ENCODE results near the gene C6orf163.
"Not testable (repeated sequence)": the region's sequence is repeated elsewhere in the genome, so short reads cannot be mapped to it uniquely, and the experiment has no call there.

C6orf163 gene

GRCh38 chr6:87344731-87345130, at the start of gene C6orf163:
Gene C6orf163, plus strand, starts transcription at chr6:87344813. Its CDS starts 287 bp downstream, at chr6:87345100.
- DNase-seq (ENCODE audit: low spot score), result no peak

GRCh38 chr6:87297119-87297518, 47.5 kb upstream of the C6orf163 start:
- DNase-seq (ENCODE audit: low spot score), result no peak

- not testable (repeated sequence) for DNase-seq (ENCODE audit: low spot score)
These were observed 43.3 kb upstream of the C6orf163 start for GRCh38 chr6:87301277-87301676.

- peak; percentile 69 for DNase-seq (ENCODE audit: low spot score)
These were observed 35.6 kb upstream of the C6orf163 start for GRCh38 chr6:87308970-87309369.

GRCh38 chr6:87312860-87313259, 31.8 kb upstream of the C6orf163 start:
- no peak for DNase-seq (ENCODE audit: low spot score)

GRCh38 chr6:87315071-87315470, 29.5 kb upstream of the C6orf163 start:
- no peak for DNase-seq (ENCODE audit: low spot score)

- no peak for DNase-seq (ENCODE audit: low spot score)
These were observed 25.2 kb upstream of the C6orf163 start for GRCh38 chr6:87319271-87319987.

GRCh38 chr6:87322304-87323212, 22.1 kb upstream of the C6orf163 start, which contains the start of gene SMIM8:
Gene SMIM8, plus strand, starts transcription at chr6:87322588. Its CDS starts 14,444 bp downstream, at chr6:87337032.
- DNase-seq (ENCODE audit: low spot score), result peak; percentile 82

- not testable (repeated sequence) for DNase-seq (ENCODE audit: low spot score)
These were observed 20.7 kb upstream of the C6orf163 start for GRCh38 chr6:87323880-87324279.

- DNase-seq (ENCODE audit: low spot score), result no peak
These were observed 13.7 kb upstream of the C6orf163 start for GRCh38 chr6:87330961-87331360.

GRCh38 chr6:87333033-87333432, 11.6 kb upstream of the C6orf163 start:
- no peak for DNase-seq (ENCODE audit: low spot score)

GRCh38 chr6:87333591-87334181, 10.9 kb upstream of the C6orf163 start:
- peak; percentile 50 for DNase-seq (ENCODE audit: low spot score)

GRCh38 chr6:87334683-87335082, 9.9 kb upstream of the C6orf163 start:
- no peak for DNase-seq (ENCODE audit: low spot score)

GRCh38 chr6:87336367-87336766, 8.2 kb upstream of the C6orf163 start:
- DNase-seq (ENCODE audit: low spot score), result no peak

GRCh38 chr6:87340230-87340629, 4.4 kb upstream of the C6orf163 start:
- no peak for DNase-seq (ENCODE audit: low spot score)

GRCh38 chr6:87341158-87341557, 3.5 kb upstream of the C6orf163 start:
- DNase-seq (ENCODE audit: low spot score), result no peak

- DNase-seq (ENCODE audit: low spot score), result peak; percentile 20
These were observed 2.7 kb upstream of the C6orf163 start for GRCh38 chr6:87341899-87342298.

- no peak for DNase-seq (ENCODE audit: low spot score)
These were observed 1.8 kb upstream of the C6orf163 start for GRCh38 chr6:87342829-87343228.

GRCh38 chr6:87346700-87347099, 2.1 kb downstream of the C6orf163 start:
- DNase-seq (ENCODE audit: low spot score), result no peak

- no peak for DNase-seq (ENCODE audit: low spot score)
These were observed 5.3 kb downstream of the C6orf163 start for GRCh38 chr6:87349896-87350295.

GRCh38 chr6:87350516-87350915, 5.9 kb downstream of the C6orf163 start:
- peak; percentile 8 for DNase-seq (ENCODE audit: low spot score)

- no peak for DNase-seq (ENCODE audit: low spot score)
These were observed 7.0 kb downstream of the C6orf163 start for GRCh38 chr6:87351583-87351982.

GRCh38 chr6:87356181-87356580, 11.6 kb downstream of the C6orf163 start:
- no peak for DNase-seq (ENCODE audit: low spot score)

Data from kidney tubule cell (primary cell).